WTC11 (cell line): ENCODE results near the gene GPD1L. TPM values are rescaled to one million over a fixed set of nuclear protein-coding genes. Genes with fewer than 3 reads are reported as not detected.
A peak's percentile ranks its signal among the peaks of the same experiment; 100 is the strongest.

ENCODE experiments used
- ATAC-seq: fragments of 200-7000 bp; cut with Tn5 transposase; 2 replicates; pipeline ENCODE4 v1.10.0; 2021; ENCODE audit warnings: mild to moderate bottlenecking, moderate library complexity
- CTCF ChIA-PET: fragments of 300-600 bp; sonication (Branson Sonifier 250); formaldehyde crosslinking; loops from one replicate; lab custom pipeline; 2021; ENCODE audit warnings: antibody characterized with exemption; lab: Charles Lee
- POLR2A ChIA-PET: fragments of 350-600 bp; sonication (Branson Sonifier 250); formaldehyde crosslinking; loops from one replicate; lab custom pipeline; 2021; ENCODE audit warnings: antibody characterized with exemption; lab: Charles Lee
- DNase-seq: peaks from one replicate; pipeline ENCODE4 v3.0.0; 2021; ENCODE audit warnings: low spot score
- H3K27ac Mint-ChIP-seq: 2 replicates; pipeline ENCODE4 v1.8.0; 2021; ENCODE audit warnings: mixed read lengths
- H3K27me3 Mint-ChIP-seq: 2 replicates; pipeline ENCODE4 v1.8.0; 2021; ENCODE audit warnings: low read depth, mild to moderate bottlenecking, moderate library complexity, mixed read lengths
- H3K36me3 Mint-ChIP-seq: 2 replicates; pipeline ENCODE4 v1.8.0; 2021; ENCODE audit warnings: mixed read lengths
- H3K4me1 Mint-ChIP-seq: 2 replicates; pipeline ENCODE4 v1.8.0; 2022; ENCODE audit warnings: mixed read lengths
- H3K4me3 Mint-ChIP-seq: 2 replicates; pipeline ENCODE4 v1.8.0; 2021; ENCODE audit warnings: mild to moderate bottlenecking, moderate library complexity, mixed read lengths
- H3K9me3 Mint-ChIP-seq: 2 replicates; pipeline ENCODE4 v1.8.0; 2021; ENCODE audit warnings: mixed read lengths
- ATF6 ChIP-seq: sonication (generic); formaldehyde crosslinking; IDR thresholded peaks from 2 replicates; pipeline ENCODE4 v1.8.1; 2023; ENCODE audit warnings: mild to moderate bottlenecking, missing genetic modification reagents
- CREM ChIP-seq: sonication (generic); formaldehyde crosslinking; IDR thresholded peaks from 2 replicates; pipeline ENCODE4 v1.8.1; 2022; ENCODE audit warnings: mild to moderate bottlenecking, missing genetic modification reagents, moderate library complexity
- FOXJ3 ChIP-seq: sonication (generic); formaldehyde crosslinking; IDR thresholded peaks from 2 replicates; pipeline ENCODE4 v1.9.0; 2021; ENCODE audit warnings: missing genetic modification reagents, mild to moderate bottlenecking, borderline replicate concordance
- GRHL2 ChIP-seq: fragments of 250-450 bp; sonication (Bioruptor Pico); IDR thresholded peaks from 2 replicates; pipeline ENCODE4 v1.8.0; 2022; ENCODE audit warnings: mild to moderate bottlenecking, moderate library complexity; ENCODE audit not compliant: insufficient replicate concordance, severe bottlenecking
- KAT7 ChIP-seq: sonication (generic); formaldehyde crosslinking; IDR thresholded peaks from 2 replicates; pipeline ENCODE4 v1.8.1; 2023; ENCODE audit warnings: missing genetic modification reagents, mild to moderate bottlenecking, borderline replicate concordance
- MLX ChIP-seq: sonication (generic); formaldehyde crosslinking; IDR thresholded peaks from 2 replicates; pipeline ENCODE4 v1.8.1; 2023; ENCODE audit warnings: mild to moderate bottlenecking, missing genetic modification reagents, moderate library complexity
- NFATC4 ChIP-seq: fragments of 250-450 bp; sonication (Bioruptor Pico); IDR thresholded peaks from 2 replicates; pipeline ENCODE4 v1.9.0; 2021; ENCODE audit warnings: mild to moderate bottlenecking
- NR1H2 ChIP-seq: sonication (generic); formaldehyde crosslinking; IDR thresholded peaks from 2 replicates; pipeline ENCODE4 v1.9.0; 2021; ENCODE audit warnings: mild to moderate bottlenecking, moderate library complexity, missing genetic modification reagents
- PRDM15 ChIP-seq: sonication (generic); formaldehyde crosslinking; IDR thresholded peaks from 2 replicates; pipeline ENCODE4 v1.8.0; 2022; ENCODE audit warnings: missing genetic modification reagents
- TEAD4 ChIP-seq: sonication (generic); formaldehyde crosslinking; IDR thresholded peaks from 2 replicates; pipeline ENCODE4 v1.8.0; 2022; ENCODE audit warnings: mild to moderate bottlenecking, missing genetic modification reagents
- ZNF138 ChIP-seq: sonication (generic); formaldehyde crosslinking; conservative IDR thresholded peaks from 2 replicates; pipeline ENCODE4 v1.8.1; 2022; ENCODE audit warnings: mild to moderate bottlenecking, moderate library complexity, missing genetic modification reagents
- ZNF423 ChIP-seq: fragments of 250-450 bp; sonication (Bioruptor Pico); IDR thresholded peaks from 2 replicates; pipeline ENCODE4 v2.1.2; 2022; ENCODE audit warnings: mild to moderate bottlenecking, moderate library complexity
- ZNF425 ChIP-seq: fragments of 250-450 bp; sonication (Bioruptor Pico); conservative IDR thresholded peaks from 2 replicates; pipeline ENCODE4 v1.9.0; 2021; ENCODE audit warnings: mild to moderate bottlenecking
- ZNF532 ChIP-seq: fragments of 250-450 bp; sonication (Bioruptor Pico); IDR thresholded peaks from 2 replicates; pipeline ENCODE4 v1.9.0; 2021; ENCODE audit warnings: mild to moderate bottlenecking, borderline replicate concordance
- total RNA-seq: library from RNA; stranded (reverse); gene quantifications from 3 replicates; pipeline ENCODE4 v1.2.3, GENCODE V29; 2021

Gene GPD1L
- total RNA-seq, 1 experiment from 2014 or later: 5.8 TPM

- Mint-ChIP-seq H3K4me1 (peaks cover 25% of the 10 kb centered on the region), H3K27me3 (peaks cover 23% of the 10 kb centered on the region), H3K27ac (peak overlapping the region; percentile 10)
- POLR2A ChIA-PET: no interaction called here
- TF ChIP-seq ZNF138 (no peak), PRDM15 (CRISPR knock-in tag) (no peak), FOXJ3 (CRISPR knock-in tag) (no peak), TEAD4 (no peak), MLX (CRISPR knock-in tag) (no peak), ZNF532 (CRISPR knock-in tag) (no peak)
- TF ChIP-seq, all 79 proteins: peak for 0
- H3K36me3 Mint-ChIP-seq: no peaks in the 10 kb centered on the region
- no peak for DNase-seq
- no peaks in the 10 kb centered on the region for H3K9me3 Mint-ChIP-seq
- no peak for ATAC-seq
- no peak overlapping the region for H3K4me3 Mint-ChIP-seq
- CTCF ChIA-PET: interaction anchor here (0.6 to 1.4 kb wide), 2 partner anchors 319 to 989 kb away, joined by 3 read pairs; no protein-coding TSS in a partner anchor
Measured at GRCh38 chr3:32148351-32148750, 41.9 kb downstream of the GPD1L start.

- ChIA-PET POLR2A (no interaction called here), CTCF (interaction anchor here (0.9 to 2.2 kb wide), 22 partner anchors 9 to 485 kb away, joined by 3 to 17 read pairs (median 4); partner anchors contain the start of genes CMTM8 and GPD1L)
- Mint-ChIP-seq H3K4me1 (peaks cover 19% of the 10 kb centered on the region), H3K27ac (no peak overlapping the region), H3K36me3 (no peaks in the 10 kb centered on the region), H3K4me3 (no peak overlapping the region), H3K27me3 (peaks cover 12% of the 10 kb centered on the region), H3K9me3 (no peaks in the 10 kb centered on the region)
- DNase-seq: no peak
- no peak for ATAC-seq
- TF ChIP-seq ZNF425 (no peak), NFATC4 (no peak), NR1H2 (no peak), ATF6 (no peak), GRHL2 (CRISPR knock-in tag) (no peak), ZNF423 (CRISPR knock-in tag) (no peak), KAT7 (CRISPR knock-in tag) (no peak), PRDM15 (CRISPR knock-in tag) (no peak), CREM (CRISPR knock-in tag) (no peak)
Measured at GRCh38 chr3:32153414-32154204, 47.2 kb downstream of the GPD1L start.
